SK-N-MC (cell line): Measurements from ENCODE around the gene DNER.

Experiments used
- EZH2 ChIP-seq: fragments of 200-600 bp; sonication (generic); IDR thresholded peaks from one replicate; pipeline ENCODE4 v1.6.1; 2017; ENCODE audit warnings: antibody characterized with exemption
- POLR2AphosphoS5 ChIP-seq: IDR thresholded peaks from 2 replicates; pipeline ENCODE4 v1.6.1; 2012; ENCODE audit warnings: mild to moderate bottlenecking, low read depth, low read length, borderline replicate concordance

GRCh38 chr2:229660391-229660790 is 54.0 kb downstream of the DNER start:
- TF ChIP-seq POLR2AphosphoS5 (no peak), EZH2 (no peak)
